Ramos (cell line): ENCODE measurements around the gene TMUB2.
"Not testable (repeated sequence)": the region's sequence is repeated elsewhere in the genome, so short reads cannot be mapped to it uniquely, and the experiment has no call there.

Experiments
- in situ Hi-C: fragments of 300-500 bp; cut with MboI; formaldehyde crosslinking; loops from one replicate; pipeline ENCODE4 v1.14.3; 2022; ENCODE audit warnings: low sequenced_read_pairs; ENCODE audit not compliant: unreplicated experiment

TMUB2 gene

DNA sequence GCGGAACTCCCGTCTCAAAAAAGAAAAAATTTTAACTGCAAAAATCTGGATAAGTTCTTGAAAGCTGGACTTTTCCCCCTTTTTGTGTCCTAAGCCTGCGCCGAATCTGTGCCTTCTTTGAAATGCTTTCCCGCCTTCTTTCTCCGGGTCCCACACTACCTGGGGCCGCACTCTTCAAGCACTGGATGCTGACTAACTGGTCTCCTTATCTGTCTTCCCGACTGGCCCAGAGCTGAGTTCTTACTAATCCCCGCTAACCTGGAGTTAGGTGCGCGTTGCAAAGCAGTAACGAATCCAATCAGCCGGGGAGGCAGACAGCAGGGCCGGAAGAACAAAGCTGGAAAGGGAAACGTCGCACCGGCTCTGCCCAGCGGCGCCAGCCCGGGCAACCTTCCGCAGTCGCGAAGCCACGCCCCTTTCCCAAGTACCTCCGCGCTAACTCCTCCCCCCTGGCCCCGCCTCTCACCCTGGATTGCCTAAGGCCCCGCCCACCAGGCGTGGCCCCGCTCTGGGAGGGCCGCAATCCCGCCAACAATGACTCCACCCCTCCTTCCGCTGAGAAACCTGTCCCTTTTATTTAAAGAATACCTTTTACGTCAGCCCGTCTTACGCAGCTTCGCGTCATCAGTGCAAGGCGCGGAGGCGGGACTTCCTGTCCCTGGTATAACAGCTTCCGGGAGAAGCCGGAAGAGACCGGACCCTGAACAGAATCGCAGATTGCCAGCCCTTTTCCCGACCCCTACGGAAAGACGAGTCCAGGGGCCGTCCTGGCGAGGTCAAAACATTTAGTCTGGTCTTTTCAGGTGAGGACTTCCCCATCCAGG lies at the start of gene TMUB2:
Gene TMUB2, plus strand, starts transcription at position 666 of the 824 bp plus-strand sequence. CDS start 737 bp downstream, outside the sequence.
- in situ Hi-C loops = no loop called here

DNA sequence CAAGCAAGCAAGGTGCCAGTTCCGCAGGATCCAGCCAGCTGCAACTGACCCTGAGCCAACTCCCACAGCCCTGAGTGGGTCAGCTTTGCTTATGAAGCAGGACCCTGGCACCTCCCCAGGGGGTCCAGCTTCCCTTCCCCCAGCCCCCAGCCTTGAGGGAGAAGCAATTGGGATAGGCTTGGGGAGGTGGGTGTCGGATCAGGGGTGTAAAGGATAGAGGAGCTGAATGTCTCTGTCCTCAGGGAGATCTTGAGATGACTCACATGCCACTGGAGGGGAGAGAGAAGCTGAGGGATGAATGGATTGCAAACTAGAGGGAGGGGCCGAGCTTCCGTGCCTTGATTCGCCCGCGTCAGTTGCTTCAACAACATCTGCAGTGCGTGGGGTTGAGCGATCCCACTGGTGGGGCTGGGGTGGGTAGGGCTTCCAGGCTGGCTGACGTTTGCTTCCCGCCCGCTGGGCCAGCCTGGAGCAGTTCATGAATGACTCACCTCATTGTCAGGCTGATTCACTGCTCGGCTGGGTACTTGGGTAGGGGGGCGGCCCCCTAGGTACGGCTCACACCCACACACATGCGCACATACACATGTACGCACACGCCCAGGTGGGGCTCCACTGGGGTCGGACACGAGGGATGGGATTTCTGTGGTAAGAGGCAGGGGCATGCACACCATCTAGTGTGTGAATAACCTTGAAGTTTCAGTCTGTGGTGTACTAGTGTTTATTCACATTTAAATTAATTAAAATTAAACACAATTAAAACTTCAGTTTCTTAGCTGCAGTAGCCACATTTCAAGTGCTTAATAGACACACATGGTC lies 48.7 kb upstream of the TMUB2 start:
- in situ Hi-C loops = no loop called here

DNA sequence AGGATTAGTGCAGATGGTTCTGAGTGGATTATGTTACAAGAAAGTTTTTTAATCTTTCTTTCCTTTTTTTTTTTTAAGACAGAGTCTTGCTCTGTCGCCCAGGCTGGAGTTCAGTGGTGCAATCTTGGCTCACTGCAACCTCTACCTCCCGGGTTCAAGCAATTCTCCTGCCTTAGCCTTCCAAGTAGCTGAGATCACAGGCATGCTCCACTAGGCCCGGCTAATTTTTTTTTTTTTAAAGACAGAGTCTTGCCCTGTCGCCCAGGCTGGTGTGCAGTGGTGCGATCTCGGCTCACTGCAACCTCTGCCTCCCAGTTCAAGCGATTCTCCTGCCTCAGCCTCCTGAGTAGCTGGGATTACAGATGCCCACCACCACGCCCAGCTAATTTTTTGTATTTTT lies 42.9 kb upstream of the TMUB2 start:
- in situ Hi-C loops = not testable (repeated sequence)

DNA sequence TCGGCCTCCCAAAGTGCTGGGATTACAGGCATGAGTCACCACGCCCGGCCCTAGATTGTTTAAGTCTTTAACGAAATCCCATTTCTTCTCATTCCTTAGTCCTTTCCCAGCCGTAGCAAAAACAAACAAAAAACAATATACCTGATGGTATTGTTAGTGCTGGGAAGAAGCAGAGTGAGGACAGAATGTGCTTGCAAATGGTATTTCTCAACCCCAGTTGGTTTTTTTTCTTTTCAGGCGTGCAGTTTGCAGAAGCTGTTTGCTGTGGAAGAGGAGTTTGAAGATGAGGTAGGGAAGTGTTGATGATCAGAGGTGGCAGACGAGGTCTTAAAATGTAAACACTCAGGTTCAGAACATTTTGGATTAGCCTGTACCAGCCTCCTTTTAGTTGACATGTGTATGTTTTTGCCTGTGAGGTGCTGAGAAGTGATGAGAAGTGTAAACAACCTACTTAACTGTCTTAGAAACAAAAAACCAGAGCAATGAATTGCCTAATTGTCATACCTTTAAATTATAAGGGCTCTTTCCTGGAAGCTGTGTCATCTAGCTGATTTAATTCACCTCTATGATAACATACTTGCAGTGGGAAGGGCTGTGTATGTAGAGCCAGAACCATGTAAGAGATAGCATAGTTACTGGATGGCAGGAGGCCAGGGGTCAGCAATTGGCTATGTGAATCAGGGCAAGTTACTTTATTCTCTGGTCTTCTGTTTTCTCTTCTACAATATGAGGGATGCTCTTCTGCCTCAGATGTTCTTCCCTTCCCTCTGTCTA lies 41.6 kb upstream of the TMUB2 start:
- in situ Hi-C loops = no loop called here

DNA sequence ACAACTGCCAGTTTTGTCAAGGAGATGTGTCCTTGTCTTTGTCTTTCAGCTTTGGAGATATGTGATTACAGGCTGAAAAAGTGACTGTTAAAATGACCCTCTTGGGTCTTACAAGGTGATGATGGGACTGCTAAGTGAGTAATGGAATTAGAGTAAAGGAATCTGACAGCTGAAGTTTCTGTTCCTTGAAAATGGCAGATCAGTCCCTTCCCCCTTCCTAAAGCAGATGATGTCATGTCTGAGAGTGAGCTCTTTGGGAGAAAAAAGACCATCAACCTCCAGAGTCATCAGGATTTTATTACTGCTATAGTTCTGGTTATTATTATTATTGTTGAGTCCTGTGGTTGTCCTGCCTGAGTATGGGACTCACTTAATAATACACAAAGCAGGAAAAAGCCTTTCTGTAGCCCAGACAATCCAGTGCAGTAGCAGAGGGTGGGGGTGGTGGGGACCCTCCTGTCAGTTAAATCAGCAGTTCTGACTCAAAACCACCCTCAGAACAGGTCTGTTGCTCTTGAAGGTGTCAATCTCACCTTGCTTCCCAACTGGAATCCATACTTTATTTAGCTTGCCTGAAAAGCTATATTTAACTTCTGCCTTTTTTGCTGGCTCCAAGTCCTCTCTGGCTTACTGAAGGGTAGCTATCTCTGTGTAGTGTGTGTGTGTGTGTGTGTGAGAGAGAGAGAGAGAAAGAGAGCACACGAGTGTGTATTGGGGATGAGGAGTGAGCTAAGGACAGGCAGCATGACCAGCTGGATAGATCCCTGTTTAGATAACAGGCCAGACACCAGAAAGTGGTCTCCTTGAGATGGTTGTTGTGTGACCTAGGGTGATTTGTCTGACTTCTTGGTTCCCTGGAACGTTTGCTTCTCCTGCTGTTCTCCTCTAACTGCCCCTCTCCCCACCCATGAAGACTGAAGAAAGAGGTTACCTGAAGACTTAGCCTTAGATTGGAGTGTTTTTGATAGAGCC lies 40.1 kb upstream of the TMUB2 start:
- in situ Hi-C loops = no loop called here

DNA sequence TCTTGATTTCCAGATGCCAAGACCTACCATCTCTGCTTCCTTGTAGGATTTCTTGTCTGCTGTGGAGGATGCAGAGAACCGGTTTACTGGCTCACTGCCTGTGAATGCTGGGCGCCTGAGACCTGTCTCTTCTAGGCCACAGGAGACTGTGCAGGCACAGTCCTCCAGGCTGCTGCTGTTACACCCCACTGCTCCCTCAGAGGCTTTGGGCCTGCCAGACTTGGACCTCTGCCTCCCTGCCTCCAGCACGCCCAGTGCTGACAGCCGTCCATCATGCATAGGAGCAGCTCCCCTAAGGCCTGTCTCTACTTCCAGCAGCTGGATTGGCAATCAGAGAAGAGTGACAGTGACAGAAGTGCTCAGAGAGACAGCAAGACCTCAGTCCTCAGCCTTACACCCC lies 39.0 kb upstream of the TMUB2 start:
- in situ Hi-C loops = no loop called here

DNA sequence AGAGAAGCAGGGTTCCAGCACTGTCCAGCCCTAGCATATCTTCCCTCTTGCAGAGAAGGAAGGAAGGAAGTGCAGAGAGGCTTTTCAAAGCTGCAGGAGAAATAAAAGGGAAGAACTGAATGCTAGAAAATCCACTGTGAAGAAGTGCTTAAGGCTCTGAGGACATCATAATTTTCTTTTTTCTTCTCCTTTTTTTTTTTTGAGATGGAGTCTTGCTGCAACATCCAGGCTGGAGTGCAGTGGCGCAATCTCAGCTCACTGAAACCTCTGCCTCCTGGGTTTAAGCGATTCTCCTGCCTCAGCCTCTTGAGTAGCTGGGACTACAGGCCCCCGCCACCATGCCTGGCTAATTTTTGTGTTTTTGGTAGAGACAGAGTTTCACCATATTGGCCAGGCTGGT lies 37.7 kb upstream of the TMUB2 start:
- in situ Hi-C loops = not testable (repeated sequence)

DNA sequence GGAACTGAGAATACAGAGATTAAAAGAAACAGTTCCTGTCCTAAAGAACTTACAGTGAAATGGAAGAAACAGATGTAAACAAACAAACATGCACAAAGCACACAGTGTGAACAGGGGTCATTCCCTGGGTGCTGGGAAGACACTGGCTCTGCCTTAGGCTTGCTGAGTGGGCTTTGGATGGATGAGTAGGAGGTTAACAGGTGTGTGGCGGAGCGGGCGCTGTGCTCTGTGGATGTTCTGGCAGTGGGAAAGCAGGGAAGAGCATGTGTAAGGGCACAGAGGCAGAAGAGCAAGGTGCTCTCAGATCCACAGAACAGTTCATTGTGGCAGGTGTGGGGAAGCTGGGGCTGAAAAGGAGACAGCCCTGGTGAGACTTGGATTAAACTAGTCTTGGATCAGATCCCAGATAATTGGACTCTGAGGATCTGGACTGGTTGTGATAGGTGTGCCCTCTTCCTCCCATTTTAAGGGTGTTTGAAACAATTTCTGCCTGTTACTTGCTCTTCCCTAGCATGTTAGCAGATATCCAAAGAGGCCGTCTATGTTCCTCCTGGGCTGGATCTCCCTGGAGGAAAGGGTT lies 36.9 kb upstream of the TMUB2 start:
- in situ Hi-C loops = no loop called here

DNA sequence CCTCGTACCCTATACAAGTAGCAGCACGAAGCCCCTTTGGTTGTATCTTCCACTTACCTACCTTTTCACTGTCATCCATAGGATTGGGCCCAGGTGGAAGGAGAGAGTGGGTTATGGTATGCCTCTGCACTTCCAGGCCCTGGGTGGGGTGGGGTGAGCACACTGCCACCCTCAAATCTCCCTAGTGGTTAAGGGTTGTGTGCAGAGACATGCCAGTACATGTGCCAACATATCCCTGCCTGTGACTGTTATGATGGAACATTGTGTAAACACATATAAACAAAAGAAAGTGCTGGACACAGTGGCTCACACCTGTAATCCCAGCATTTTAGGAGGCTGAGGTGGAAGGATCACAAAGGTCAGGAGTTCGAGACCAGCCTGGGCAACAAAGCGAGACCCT lies 33.9 kb upstream of the TMUB2 start:
- in situ Hi-C loops = no loop called here

DNA sequence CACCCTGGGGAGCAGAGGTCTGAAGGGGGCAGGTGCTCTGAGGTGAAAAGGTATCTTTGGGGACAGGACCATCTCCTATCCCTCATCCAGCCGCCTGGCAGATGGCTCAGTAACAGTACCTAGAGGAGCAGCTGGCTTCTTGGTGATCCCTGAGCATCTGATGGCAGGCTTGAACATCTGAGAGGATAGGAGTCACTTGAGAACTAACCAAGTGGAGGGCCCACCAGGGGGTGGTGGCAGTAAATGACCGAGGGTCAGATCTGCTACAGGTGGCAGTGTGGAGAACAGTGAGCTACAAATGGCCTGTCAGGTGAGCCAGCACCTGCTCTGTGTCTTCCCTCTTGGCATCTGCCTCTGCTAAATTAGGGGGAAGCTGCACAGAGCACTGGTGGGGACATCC lies 31.3 kb upstream of the TMUB2 start:
- in situ Hi-C loops = no loop called here

DNA sequence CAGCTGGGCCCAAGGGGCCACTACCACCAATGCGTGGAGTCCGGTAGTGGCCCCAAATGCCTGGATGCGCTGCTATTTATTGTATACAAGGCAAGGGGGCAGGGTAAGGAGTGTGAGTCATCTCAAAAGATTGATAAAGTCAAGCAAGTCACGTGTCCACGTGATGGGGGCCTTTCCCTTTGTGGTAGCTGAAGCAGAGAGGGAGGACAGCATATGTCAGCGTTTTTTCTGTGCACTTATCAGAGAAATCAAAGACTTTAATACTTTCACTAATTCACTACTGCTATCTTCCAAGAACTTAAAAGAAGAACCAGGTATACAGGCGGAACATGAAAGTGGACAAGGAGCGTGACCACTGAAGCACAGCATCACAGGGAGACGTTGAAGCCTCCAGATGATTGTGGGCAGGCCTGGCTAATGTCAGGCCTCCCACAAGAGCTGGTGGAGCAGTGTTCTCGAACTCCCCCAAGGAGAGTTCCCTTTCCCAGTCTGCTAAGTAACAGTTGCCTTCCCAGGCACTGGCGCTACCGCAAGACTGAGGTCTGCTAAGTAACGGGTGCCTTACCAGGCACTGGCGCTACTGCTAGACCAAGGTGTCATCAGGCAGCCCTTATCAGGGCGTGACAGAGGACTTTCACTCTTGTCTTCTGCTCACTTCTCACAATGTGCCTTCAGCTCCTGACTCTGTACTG lies 27.1 kb upstream of the TMUB2 start:
- in situ Hi-C loops = no loop called here

DNA sequence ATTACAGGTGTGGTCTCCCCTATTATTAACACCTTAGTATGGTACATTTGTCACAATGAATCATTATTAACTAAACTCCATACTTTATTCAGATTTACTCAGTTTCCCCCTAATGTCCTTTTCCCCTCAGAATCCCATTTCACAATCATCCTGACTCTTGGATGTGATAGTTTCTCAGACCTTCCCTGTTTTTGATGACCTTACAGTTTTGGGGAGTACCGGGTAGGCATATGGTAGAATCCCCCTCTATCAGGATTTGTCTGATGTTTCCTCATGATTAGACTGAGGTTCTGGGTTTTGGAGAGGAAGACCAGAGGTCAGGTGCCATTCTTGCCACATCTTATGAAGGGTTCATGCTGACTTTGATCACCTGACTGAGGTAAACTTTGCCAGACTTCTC lies 22.3 kb upstream of the TMUB2 start:
- in situ Hi-C loops = no loop called here

DNA sequence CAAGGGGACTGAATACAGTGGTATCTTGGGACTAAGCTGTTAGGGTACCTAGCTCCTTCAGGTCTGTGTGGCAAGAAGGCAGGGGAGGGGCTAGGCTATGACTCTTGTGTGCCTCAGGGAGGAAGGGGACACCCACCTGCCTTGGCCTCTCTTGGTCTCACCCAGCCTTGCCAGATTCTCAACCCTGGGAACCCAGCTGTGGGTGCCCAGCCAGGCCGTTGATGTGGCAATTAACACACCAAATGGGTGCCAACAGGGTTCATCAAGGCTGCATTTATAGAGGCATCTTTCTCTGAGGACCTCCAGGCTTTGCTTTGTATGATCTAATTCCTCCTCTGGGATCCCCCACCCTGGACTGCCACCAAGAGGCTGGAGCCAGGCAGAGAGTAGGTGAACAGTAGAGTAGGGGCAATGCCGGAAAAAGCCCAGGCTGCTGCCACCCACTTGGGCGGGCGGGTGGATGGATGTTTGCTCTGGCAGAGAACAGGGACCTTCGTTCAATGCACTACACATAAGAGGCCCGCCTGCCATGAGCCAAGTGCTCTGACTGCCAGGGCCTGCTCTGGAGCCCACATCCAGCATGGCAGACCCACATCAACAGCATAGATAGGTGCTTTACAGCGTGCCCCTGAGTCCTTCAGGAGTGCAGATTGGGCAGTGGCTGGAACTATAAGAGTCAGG lies 19.5 kb upstream of the TMUB2 start:
- in situ Hi-C loops = no loop called here

DNA sequence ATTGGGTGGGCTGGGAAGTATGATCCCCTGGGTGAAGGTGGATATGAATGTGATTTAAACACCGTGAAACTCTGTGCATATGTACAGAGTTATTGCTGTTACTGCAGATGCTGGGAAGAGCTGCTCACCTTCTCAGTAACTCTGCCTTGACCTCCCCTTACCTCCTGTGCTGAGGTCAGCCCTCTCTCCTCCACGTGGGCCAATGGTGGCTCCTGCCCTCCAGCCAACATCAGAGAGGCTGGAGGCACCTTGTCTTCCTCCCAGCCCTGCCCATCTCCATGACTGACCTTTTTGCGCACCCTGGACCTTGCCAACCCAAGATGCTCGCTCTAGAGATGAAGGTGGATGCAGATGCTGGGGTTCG lies 16.7 kb upstream of the TMUB2 start:
- in situ Hi-C loops = no loop called here

DNA sequence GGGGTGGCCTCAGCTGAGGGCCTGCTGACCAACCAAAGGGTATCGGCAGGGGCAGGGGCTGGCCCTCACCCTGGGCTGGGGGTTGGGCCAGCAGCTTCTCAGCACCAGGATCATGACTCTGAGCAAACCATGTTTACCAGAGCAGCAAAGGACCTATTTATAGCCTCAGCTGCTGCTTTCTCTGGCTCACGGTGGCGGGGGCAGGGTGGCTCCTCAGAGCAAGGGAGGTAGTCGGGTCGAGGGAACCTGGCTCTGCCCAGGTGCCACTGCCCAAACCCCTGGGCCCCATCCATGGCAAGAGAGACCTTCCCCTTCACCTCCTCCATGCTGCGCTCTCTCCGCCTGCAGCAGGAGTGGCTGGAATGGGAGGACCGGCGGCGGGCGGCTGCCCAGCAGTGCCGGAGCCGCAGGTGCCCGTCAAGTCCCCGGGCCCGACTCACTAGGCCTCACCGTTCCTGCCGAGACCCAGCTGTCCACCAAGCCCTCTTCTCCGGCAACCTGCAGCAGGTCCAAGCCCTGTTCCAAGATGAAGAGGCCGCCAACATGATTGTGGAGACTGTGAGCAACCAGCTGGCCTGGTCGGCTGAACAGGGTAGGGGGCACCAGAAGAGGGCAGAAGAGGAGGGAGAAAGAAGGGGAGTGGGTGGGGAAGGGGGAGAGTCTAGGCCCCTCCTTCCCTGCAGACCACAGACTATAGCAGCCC lies 16.1 kb upstream of the TMUB2 start, which contains the start of gene ASB16:
Gene ASB16, plus strand, starts transcription at position 206 of the 703 bp plus-strand sequence. Its CDS starts 86 bp downstream, at position 292.
- in situ Hi-C loops = no loop called here

DNA sequence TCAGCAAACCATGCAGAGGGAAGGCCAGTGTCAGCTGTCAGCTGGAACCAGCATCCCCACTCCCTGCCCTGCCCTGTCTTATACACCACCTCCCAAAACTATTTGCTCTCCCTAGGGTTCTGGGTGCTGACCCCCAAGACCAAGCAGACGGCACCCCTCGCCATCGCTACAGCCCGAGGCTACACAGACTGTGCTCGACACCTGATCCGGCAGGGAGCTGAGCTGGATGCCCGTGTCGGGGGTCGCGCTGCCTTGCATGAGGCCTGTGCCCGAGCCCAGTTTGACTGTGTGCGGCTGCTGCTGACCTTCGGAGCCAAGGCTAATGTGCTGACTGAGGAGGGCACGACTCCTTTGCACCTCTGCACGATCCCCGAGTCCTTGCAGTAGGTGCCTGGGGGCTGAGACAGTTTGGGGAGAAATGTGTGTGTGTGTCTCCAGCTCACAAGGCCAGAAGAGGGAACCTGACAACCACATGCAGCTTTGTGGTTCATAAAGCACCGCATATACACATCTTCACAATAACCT lies 14.8 kb upstream of the TMUB2 start:
- in situ Hi-C loops = no loop called here

DNA sequence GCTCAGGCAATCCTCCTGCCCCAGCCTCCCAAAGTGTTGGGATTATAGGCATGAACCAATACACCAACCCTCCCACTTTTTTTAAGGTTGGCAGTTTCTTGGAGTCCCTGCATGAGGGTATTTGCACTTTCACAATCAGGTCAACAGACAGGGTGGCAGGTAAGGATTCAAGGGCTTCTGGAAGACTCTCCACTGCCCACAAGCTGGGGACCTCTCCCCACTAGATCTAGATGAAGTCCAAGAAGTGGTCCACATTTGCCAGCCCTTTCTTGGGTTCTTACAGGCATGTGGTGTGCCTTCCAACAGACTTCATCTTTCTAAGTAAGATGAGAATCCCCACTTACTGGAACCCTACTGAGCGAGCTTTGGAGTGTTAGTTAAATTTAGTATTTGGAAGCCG lies 12.3 kb upstream of the TMUB2 start:
- in situ Hi-C loops = no loop called here
